Esophagus squamous epithelium (tissue), 4 donors: Measurements from ENCODE around the gene ATP5IF1.

Experiments
- POLR2A ChIP-seq, 4 donors: fragments of 450-650 bp; IDR thresholded peaks; one replicate each; pipeline ENCODE4 v1.6.1; 2017; ENCODE audit warnings: antibody characterized with exemption in 4 of 4, mild to moderate bottlenecking in 4 of 4, moderate library complexity in 3 of 4
- TF ChIP-seq, protein P1 (sequence below), 6 experiments: fragments of 450-650 bp in 4 of 6; fragments of 200-600 bp in 2 of 6; sonication (generic) in 2 of 6; IDR thresholded peaks; one replicate each; pipeline ENCODE4 v1.5.1; 2016 to 2019; ENCODE audit warnings: antibody characterized with exemption in 6 of 6, mild to moderate bottlenecking in 4 of 6, moderate library complexity in 4 of 6

DNA sequence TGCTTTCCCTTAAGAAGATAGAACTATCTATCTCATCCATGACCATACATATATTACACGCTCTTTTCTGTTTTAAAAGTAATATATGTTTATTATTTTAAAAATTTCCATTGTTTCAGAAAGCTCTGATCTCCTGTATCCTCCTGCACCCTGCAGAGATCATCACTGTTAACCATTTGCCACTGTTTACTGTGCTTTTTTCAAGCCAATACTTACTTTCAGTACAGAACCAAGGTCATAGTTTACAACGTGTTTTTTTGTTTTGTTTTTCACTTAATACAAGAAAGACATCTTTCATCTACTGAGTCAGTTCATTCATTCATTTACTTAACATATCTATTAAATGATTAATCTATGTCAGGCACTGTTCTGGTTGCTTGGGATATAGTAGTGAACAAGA is 33.6 kb downstream of the ATP5IF1 start:
- TF ChIP-seq, protein P1, sequence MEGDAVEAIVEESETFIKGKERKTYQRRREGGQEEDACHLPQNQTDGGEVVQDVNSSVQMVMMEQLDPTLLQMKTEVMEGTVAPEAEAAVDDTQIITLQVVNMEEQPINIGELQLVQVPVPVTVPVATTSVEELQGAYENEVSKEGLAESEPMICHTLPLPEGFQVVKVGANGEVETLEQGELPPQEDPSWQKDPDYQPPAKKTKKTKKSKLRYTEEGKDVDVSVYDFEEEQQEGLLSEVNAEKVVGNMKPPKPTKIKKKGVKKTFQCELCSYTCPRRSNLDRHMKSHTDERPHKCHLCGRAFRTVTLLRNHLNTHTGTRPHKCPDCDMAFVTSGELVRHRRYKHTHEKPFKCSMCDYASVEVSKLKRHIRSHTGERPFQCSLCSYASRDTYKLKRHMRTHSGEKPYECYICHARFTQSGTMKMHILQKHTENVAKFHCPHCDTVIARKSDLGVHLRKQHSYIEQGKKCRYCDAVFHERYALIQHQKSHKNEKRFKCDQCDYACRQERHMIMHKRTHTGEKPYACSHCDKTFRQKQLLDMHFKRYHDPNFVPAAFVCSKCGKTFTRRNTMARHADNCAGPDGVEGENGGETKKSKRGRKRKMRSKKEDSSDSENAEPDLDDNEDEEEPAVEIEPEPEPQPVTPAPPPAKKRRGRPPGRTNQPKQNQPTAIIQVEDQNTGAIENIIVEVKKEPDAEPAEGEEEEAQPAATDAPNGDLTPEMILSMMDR (IDR thresholded peaks at IDR 0.05) = no peak
- no peak for TF ChIP-seq POLR2A (IDR thresholded peaks at IDR 0.05)
